ENCODE data around the gene NOC4L. TPM values are rescaled to one million over a fixed set of nuclear protein-coding genes. Genes with fewer than 3 reads are reported as not detected.
A peak's percentile ranks its signal among the peaks of the same experiment; 100 is the strongest.

Gene NOC4L
- total RNA-seq, 1 experiment from 2014 or later: 41.4 TPM

DNA sequence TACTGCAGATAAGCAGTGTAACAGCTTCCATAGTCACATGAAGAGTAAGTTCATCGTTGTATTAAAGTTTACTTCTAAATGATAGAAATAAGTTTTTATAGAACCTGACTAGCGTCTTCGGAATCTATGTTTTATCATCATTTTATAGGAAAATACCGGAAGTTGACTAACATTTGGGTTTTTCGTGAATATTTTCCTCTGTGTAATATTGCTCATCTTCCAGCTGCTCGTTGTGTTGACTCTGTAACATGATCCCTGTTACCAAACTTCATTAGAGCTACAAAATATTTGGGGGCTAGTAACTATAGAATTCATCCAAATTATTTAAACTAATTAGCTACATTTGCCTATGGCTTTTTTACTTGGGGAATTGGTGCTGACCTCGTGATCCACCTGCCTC lies 37.3 kb upstream of the NOC4L start:
- no peak for TF ChIP-seq CREB1 (CRISPR knock-in tag; IDR thresholded peaks at IDR 0.05)
- ATAC-seq (no peak), DNase-seq (ENCODE audit: low spot score) (no peak)
- no peak overlapping the region for H3K4me3 Mint-ChIP-seq
- no peaks in the 10 kb centered on the region for H3K9me3 Mint-ChIP-seq
- H3K36me3 Mint-ChIP-seq: peaks cover 25% of the 10 kb centered on the region
- CTCF ChIA-PET: no interaction called here
- no peak overlapping the region for H3K27ac Mint-ChIP-seq
- peaks cover 8% of the 10 kb centered on the region for H3K4me1 Mint-ChIP-seq
- no peaks in the 10 kb centered on the region for H3K27me3 Mint-ChIP-seq (ENCODE audit: low read depth)
- POLR2A ChIA-PET: no interaction called here

DNA sequence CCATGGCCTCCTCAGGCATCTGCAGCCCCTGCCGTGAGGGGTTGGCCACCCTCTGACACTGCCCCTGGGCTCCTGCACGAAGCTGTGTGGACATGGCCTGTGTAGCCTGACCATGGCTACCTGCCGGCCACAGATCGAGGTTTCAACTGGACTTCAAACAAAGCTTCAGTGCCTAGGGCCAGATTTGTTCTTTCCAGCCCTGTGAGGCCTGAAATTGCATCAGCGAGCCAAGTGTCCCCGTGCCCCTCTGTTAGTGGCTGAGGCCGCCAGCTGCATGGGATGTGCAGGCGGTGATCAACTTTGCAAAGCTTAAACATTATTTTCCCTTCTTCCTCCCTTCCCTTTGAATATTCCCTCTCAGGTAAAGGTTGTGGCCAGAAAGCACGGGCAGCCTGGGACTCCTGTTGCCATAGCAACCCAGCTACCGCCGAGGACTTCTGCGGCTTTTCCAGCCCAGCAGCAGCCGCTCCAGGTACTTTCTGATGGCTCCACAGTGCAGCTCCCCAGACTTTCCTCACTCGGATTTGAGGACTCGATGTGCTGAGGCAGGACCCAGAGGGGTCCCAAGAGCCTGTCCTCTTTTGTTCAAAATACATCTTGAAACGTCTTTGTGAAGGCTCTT lies 35.9 kb upstream of the NOC4L start:
- ChIA-PET POLR2A (interaction anchor here (1.0 kb wide), 1 partner anchor 17 kb away, joined by 3 read pairs; no protein-coding TSS in a partner anchor), CTCF (interaction anchor here (0.5 to 1.1 kb wide), 2 partner anchors 102 to 389 kb away, joined by 4 to 5 read pairs; no protein-coding TSS in a partner anchor)
- Mint-ChIP-seq H3K36me3 (peaks cover 27% of the 10 kb centered on the region), H3K4me3 (no peak overlapping the region), H3K27me3 (ENCODE audit: low read depth) (no peaks in the 10 kb centered on the region), H3K4me1 (peaks cover 3% of the 10 kb centered on the region), H3K27ac (no peak overlapping the region), H3K9me3 (no peaks in the 10 kb centered on the region)
- TF ChIP-seq, protein P1, sequence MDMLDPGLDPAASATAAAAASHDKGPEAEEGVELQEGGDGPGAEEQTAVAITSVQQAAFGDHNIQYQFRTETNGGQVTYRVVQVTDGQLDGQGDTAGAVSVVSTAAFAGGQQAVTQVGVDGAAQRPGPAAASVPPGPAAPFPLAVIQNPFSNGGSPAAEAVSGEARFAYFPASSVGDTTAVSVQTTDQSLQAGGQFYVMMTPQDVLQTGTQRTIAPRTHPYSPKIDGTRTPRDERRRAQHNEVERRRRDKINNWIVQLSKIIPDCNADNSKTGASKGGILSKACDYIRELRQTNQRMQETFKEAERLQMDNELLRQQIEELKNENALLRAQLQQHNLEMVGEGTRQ (CRISPR knock-in tag; IDR thresholded peaks at IDR 0.05): no peak
- TF ChIP-seq IRF2 (CRISPR knock-in tag; IDR thresholded peaks at IDR 0.05; ENCODE audit: borderline replicate concordance, low read depth) (no peak), ZNF219 (CRISPR knock-in tag; IDR thresholded peaks at IDR 0.05; ENCODE audit: borderline replicate concordance) (no peak), TEAD4 (CRISPR knock-in tag; IDR thresholded peaks at IDR 0.05) (no peak), ZNF671 (CRISPR knock-in tag; IDR thresholded peaks at IDR 0.05) (no peak), NFATC4 (CRISPR knock-in tag; IDR thresholded peaks at IDR 0.05) (no peak), CREM (CRISPR knock-in tag; IDR thresholded peaks at IDR 0.05) (no peak), ZNF138 (CRISPR knock-in tag; conservative IDR thresholded peaks at IDR 0.05) (no peak), OVOL2 (CRISPR knock-in tag; IDR thresholded peaks at IDR 0.05; ENCODE audit: borderline replicate concordance) (no peak), ZNF423 (CRISPR knock-in tag; IDR thresholded peaks at IDR 0.05) (no peak), TEAD1 (CRISPR knock-in tag; IDR thresholded peaks at IDR 0.05) (no peak), ZNF416 (CRISPR knock-in tag; IDR thresholded peaks at IDR 0.05) (no peak), ATF1 (CRISPR knock-in tag; IDR thresholded peaks at IDR 0.05) (no peak)
- TF ChIP-seq, protein P2, sequence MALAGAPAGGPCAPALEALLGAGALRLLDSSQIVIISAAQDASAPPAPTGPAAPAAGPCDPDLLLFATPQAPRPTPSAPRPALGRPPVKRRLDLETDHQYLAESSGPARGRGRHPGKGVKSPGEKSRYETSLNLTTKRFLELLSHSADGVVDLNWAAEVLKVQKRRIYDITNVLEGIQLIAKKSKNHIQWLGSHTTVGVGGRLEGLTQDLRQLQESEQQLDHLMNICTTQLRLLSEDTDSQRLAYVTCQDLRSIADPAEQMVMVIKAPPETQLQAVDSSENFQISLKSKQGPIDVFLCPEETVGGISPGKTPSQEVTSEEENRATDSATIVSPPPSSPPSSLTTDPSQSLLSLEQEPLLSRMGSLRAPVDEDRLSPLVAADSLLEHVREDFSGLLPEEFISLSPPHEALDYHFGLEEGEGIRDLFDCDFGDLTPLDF (CRISPR knock-in tag; IDR thresholded peaks at IDR 0.05): no peak
- TF ChIP-seq, protein P3, sequence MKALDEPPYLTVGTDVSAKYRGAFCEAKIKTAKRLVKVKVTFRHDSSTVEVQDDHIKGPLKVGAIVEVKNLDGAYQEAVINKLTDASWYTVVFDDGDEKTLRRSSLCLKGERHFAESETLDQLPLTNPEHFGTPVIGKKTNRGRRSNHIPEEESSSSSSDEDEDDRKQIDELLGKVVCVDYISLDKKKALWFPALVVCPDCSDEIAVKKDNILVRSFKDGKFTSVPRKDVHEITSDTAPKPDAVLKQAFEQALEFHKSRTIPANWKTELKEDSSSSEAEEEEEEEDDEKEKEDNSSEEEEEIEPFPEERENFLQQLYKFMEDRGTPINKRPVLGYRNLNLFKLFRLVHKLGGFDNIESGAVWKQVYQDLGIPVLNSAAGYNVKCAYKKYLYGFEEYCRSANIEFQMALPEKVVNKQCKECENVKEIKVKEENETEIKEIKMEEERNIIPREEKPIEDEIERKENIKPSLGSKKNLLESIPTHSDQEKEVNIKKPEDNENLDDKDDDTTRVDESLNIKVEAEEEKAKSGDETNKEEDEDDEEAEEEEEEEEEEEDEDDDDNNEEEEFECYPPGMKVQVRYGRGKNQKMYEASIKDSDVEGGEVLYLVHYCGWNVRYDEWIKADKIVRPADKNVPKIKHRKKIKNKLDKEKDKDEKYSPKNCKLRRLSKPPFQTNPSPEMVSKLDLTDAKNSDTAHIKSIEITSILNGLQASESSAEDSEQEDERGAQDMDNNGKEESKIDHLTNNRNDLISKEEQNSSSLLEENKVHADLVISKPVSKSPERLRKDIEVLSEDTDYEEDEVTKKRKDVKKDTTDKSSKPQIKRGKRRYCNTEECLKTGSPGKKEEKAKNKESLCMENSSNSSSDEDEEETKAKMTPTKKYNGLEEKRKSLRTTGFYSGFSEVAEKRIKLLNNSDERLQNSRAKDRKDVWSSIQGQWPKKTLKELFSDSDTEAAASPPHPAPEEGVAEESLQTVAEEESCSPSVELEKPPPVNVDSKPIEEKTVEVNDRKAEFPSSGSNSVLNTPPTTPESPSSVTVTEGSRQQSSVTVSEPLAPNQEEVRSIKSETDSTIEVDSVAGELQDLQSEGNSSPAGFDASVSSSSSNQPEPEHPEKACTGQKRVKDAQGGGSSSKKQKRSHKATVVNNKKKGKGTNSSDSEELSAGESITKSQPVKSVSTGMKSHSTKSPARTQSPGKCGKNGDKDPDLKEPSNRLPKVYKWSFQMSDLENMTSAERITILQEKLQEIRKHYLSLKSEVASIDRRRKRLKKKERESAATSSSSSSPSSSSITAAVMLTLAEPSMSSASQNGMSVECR (CRISPR knock-in tag; IDR thresholded peaks at IDR 0.05; ENCODE audit: borderline replicate concordance): no peak
- TF ChIP-seq, protein P4, sequence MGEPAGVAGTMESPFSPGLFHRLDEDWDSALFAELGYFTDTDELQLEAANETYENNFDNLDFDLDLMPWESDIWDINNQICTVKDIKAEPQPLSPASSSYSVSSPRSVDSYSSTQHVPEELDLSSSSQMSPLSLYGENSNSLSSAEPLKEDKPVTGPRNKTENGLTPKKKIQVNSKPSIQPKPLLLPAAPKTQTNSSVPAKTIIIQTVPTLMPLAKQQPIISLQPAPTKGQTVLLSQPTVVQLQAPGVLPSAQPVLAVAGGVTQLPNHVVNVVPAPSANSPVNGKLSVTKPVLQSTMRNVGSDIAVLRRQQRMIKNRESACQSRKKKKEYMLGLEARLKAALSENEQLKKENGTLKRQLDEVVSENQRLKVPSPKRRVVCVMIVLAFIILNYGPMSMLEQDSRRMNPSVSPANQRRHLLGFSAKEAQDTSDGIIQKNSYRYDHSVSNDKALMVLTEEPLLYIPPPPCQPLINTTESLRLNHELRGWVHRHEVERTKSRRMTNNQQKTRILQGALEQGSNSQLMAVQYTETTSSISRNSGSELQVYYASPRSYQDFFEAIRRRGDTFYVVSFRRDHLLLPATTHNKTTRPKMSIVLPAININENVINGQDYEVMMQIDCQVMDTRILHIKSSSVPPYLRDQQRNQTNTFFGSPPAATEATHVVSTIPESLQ (CRISPR knock-in tag; IDR thresholded peaks at IDR 0.05): no peak
- TF ChIP-seq, protein P5, sequence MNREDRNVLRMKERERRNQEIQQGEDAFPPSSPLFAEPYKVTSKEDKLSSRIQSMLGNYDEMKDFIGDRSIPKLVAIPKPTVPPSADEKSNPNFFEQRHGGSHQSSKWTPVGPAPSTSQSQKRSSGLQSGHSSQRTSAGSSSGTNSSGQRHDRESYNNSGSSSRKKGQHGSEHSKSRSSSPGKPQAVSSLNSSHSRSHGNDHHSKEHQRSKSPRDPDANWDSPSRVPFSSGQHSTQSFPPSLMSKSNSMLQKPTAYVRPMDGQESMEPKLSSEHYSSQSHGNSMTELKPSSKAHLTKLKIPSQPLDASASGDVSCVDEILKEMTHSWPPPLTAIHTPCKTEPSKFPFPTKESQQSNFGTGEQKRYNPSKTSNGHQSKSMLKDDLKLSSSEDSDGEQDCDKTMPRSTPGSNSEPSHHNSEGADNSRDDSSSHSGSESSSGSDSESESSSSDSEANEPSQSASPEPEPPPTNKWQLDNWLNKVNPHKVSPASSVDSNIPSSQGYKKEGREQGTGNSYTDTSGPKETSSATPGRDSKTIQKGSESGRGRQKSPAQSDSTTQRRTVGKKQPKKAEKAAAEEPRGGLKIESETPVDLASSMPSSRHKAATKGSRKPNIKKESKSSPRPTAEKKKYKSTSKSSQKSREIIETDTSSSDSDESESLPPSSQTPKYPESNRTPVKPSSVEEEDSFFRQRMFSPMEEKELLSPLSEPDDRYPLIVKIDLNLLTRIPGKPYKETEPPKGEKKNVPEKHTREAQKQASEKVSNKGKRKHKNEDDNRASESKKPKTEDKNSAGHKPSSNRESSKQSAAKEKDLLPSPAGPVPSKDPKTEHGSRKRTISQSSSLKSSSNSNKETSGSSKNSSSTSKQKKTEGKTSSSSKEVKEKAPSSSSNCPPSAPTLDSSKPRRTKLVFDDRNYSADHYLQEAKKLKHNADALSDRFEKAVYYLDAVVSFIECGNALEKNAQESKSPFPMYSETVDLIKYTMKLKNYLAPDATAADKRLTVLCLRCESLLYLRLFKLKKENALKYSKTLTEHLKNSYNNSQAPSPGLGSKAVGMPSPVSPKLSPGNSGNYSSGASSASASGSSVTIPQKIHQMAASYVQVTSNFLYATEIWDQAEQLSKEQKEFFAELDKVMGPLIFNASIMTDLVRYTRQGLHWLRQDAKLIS (CRISPR knock-in tag; IDR thresholded peaks at IDR 0.05; ENCODE audit: borderline replicate concordance): no peak
- ATAC-seq (peak; percentile 75), DNase-seq (ENCODE audit: low spot score) (peak; percentile 43)
